HCT116 (cell line): ENCODE results near the gene ARL8B. TPM values are rescaled to one million over a fixed set of nuclear protein-coding genes. Genes with fewer than 3 reads are reported as not detected.

ENCODE experiments used
- ATAC-seq: fragments of 200-7000 bp; cut with Tn5 transposase; 2 replicates; pipeline ENCODE4 v1.9.1; 2020; ENCODE audit warnings: mild to moderate bottlenecking, moderate library complexity
- BruUV-seq: library from RNA; stranded (reverse); fragments of 400-500 nt; replicated peaks from 2 replicates; lab custom pipeline; 2021; lab: Mats Ljungman, UMichigan
- CTCF ChIA-PET: fragments of 300-600 bp; sonication (Branson Sonifier 250); formaldehyde crosslinking; loops from one replicate; lab custom pipeline; 2021; ENCODE audit warnings: antibody characterized with exemption; lab: Charles Lee
- POLR2A ChIA-PET: fragments of 300-600, 350-600 bp; sonication (Branson Sonifier 250); formaldehyde crosslinking; loops from one replicate; lab custom pipeline; 2021; ENCODE audit warnings: antibody characterized with exemption; lab: Charles Lee
- RAD21 ChIA-PET, 2 experiments: fragments of 300-600 bp; sonication (Branson Sonifier 250); formaldehyde crosslinking; loops; one replicate each; lab custom pipeline; 2023; ENCODE audit warnings: low total read pairs in 2 of 2; ENCODE audit not compliant: uncharacterized antibody in 2 of 2, unreplicated experiment in 2 of 2, low non-redundant PET in 1 of 2; lab: Charles Lee
- DNase-seq: peaks from one replicate; pipeline ENCODE4 v3.0.0-alpha.2; 2010; ENCODE audit warnings: low read depth, low spot score
- H2AFZ ChIP-seq: fragments of 200-600 bp; shearing (Covaris generic), sonication (generic); 2 replicates; pipeline ENCODE4 v1.6.1; 2017; ENCODE audit warnings: low read depth, mixed run types, mixed read lengths, antibody characterized with exemption, low read length; ENCODE audit not compliant: poor library complexity, severe bottlenecking
- H3K27ac ChIP-seq: 2 replicates; pipeline ENCODE4 v1.5.1; 2012; ENCODE audit warnings: low read depth, low read length
- H3K27me3 ChIP-seq: fragments of 200-600 bp; sonication (generic); 2 replicates; pipeline ENCODE4 v1.6.1; 2016; ENCODE audit warnings: mixed run types, low read length, mixed read lengths; ENCODE audit not compliant: insufficient read depth
- H3K36me3 ChIP-seq, 2 experiments: fragments of 200-500 bp in 1 of 2; fragments of 200-600 bp in 1 of 2; sonication (Bioruptor generic) in 1 of 2; sonication (generic) in 1 of 2; 2 replicates each; pipeline versions ENCODE4 v1.5.1 to v1.6.1; 2014 to 2016; ENCODE audit warnings: low read length in 2 of 2, inconsistent platforms in 1 of 2, mixed read lengths in 1 of 2, mixed run types in 1 of 2; ENCODE audit not compliant: insufficient read depth in 2 of 2, control insufficient read depth in 1 of 2
- H3K4me1 ChIP-seq, 2 experiments: fragments of 200-600 bp in 1 of 2; sonication (generic) in 1 of 2; 2 replicates each; pipeline versions ENCODE4 v1.5.1 to v1.6.1; 2012 to 2017; ENCODE audit warnings: low read length in 2 of 2, inconsistent platforms in 1 of 2, mild to moderate bottlenecking in 1 of 2, mixed read lengths in 1 of 2, mixed run types in 1 of 2, moderate library complexity in 1 of 2; ENCODE audit not compliant: insufficient read depth in 2 of 2, control insufficient read depth in 1 of 2
- H3K4me2 ChIP-seq: fragments of 200-600 bp; sonication (generic); 2 replicates; pipeline ENCODE4 v1.6.1; 2017; ENCODE audit warnings: mixed run types, low read length, mixed read lengths
- H3K4me3 ChIP-seq, 2 experiments: fragments of 200-600 bp in 1 of 2; sonication (generic) in 1 of 2; replicated peaks in 1 of 2; 2 replicates each; pipeline ENCODE4 v1.5.1; 2011 to 2016; ENCODE audit warnings: low read length in 2 of 2, control low read depth in 1 of 2, low read depth in 1 of 2, mild to moderate bottlenecking in 1 of 2, mixed read lengths in 1 of 2, mixed run types in 1 of 2
- H3K79me2 ChIP-seq: fragments of 200-600 bp; sonication (generic); 2 replicates; pipeline ENCODE4 v1.6.1; 2017; ENCODE audit warnings: mild to moderate bottlenecking, mixed run types, low read length, moderate library complexity, mixed read lengths; ENCODE audit not compliant: insufficient read depth
- H3K9ac ChIP-seq: fragments of 200-600 bp; sonication (generic); 2 replicates; pipeline ENCODE4 v1.6.1; 2016; ENCODE audit warnings: low read length, mixed read lengths
- H3K9me2 ChIP-seq: fragments of 200-600 bp; sonication (generic), shearing (Covaris generic); 2 replicates; pipeline ENCODE4 v1.6.1; 2017; ENCODE audit warnings: mixed run types, mild to moderate bottlenecking, moderate library complexity; ENCODE audit not compliant: insufficient read depth
- H3K9me3 ChIP-seq, 2 experiments: fragments of 200-500 bp in 1 of 2; fragments of 200-600 bp in 1 of 2; sonication (Bioruptor generic) in 1 of 2; sonication (generic) in 1 of 2; 2 replicates each; pipeline ENCODE4 v1.6.1; 2014 to 2017; ENCODE audit warnings: low read length in 2 of 2, mixed read lengths in 2 of 2, inconsistent platforms in 1 of 2, low read depth in 1 of 2, mild to moderate bottlenecking in 1 of 2, mixed run types in 1 of 2, moderate library complexity in 1 of 2; ENCODE audit not compliant: control insufficient read depth in 1 of 2, insufficient read depth in 1 of 2
- H4K20me1 ChIP-seq: fragments of 200-600 bp; sonication (generic), shearing (Covaris generic); 2 replicates; pipeline ENCODE4 v1.6.1; 2017; ENCODE audit warnings: mixed run types, mild to moderate bottlenecking, moderate library complexity; ENCODE audit not compliant: insufficient read depth
- CBX3 ChIP-seq: IDR thresholded peaks from 2 replicates; pipeline ENCODE4 v1.6.1; 2012; ENCODE audit warnings: low read depth
- CEBPB ChIP-seq: IDR thresholded peaks from 2 replicates; pipeline ENCODE4 v1.6.1; 2012; ENCODE audit warnings: low read depth
- EGR1 ChIP-seq: IDR thresholded peaks from 2 replicates; pipeline ENCODE4 v1.6.1; 2012; ENCODE audit warnings: low read depth
- ELF1 ChIP-seq: IDR thresholded peaks from 2 replicates; pipeline ENCODE4 v1.6.1; 2012; ENCODE audit warnings: low read depth, borderline replicate concordance
- EZH2 ChIP-seq: fragments of 200-600 bp; sonication (generic); IDR thresholded peaks from 2 replicates; pipeline ENCODE4 v1.6.1; 2017; ENCODE audit warnings: antibody characterized with exemption, mixed run types
- EZH2phosphoT487 ChIP-seq: fragments of 200-600 bp; IDR thresholded peaks from 2 replicates; pipeline ENCODE4 v1.6.1; 2018; ENCODE audit warnings: antibody characterized with exemption, borderline replicate concordance
- FOSL1 ChIP-seq: IDR thresholded peaks from 2 replicates; pipeline ENCODE4 v1.6.1; 2012; ENCODE audit warnings: low read depth
- JUND ChIP-seq: IDR thresholded peaks from 2 replicates; pipeline ENCODE4 v1.6.1; 2012
- POLR2A ChIP-seq: IDR thresholded peaks from 2 replicates; pipeline ENCODE4 v1.7.0; 2011; ENCODE audit warnings: borderline replicate concordance; ENCODE audit not compliant: insufficient read depth, insufficient read length; ENCODE audit errors: extremely low read depth
- RAD21 ChIP-seq: IDR thresholded peaks from 2 replicates; pipeline ENCODE4 v1.6.1; 2012; ENCODE audit warnings: low read depth, mild to moderate bottlenecking
- SRF ChIP-seq: IDR thresholded peaks from 2 replicates; pipeline ENCODE4 v1.6.1; 2012; ENCODE audit warnings: low read depth
- TCF7L2 ChIP-seq: IDR thresholded peaks from 2 replicates; pipeline ENCODE4 v1.7.0; 2011; ENCODE audit warnings: borderline replicate concordance, inconsistent platforms; ENCODE audit not compliant: insufficient read depth, insufficient read length; ENCODE audit errors: extremely low read depth
- YY1 ChIP-seq: IDR thresholded peaks from 2 replicates; pipeline ENCODE4 v1.6.1; 2011; ENCODE audit warnings: low read length, low read depth, moderate library complexity, mild to moderate bottlenecking; ENCODE audit not compliant: insufficient replicate concordance; ENCODE audit errors: extremely low read depth
- ZFX ChIP-seq: fragments of 450-650 bp; IDR thresholded peaks from 2 replicates; pipeline ENCODE4 v1.6.1; 2017
- intact Hi-C: fragments of 100-400 bp; cut with micrococcal nuclease; formaldehyde crosslinking; loops from 2 replicates; pipeline ENCODE4 v1.10.0; 2022
- total RNA-seq: library from RNA; stranded (reverse); gene quantifications from one replicate; pipeline ENCODE4 v1.2.1, GENCODE V29; 2021; ENCODE audit not compliant: unreplicated experiment
- TF ChIP-seq, protein P1 (sequence below): IDR thresholded peaks from 2 replicates; pipeline ENCODE4 v1.6.1; 2012
- TF ChIP-seq, protein P2 (sequence below): IDR thresholded peaks from 2 replicates; pipeline ENCODE4 v1.6.1; 2011; ENCODE audit warnings: mild to moderate bottlenecking, low read length, moderate library complexity; ENCODE audit not compliant: insufficient replicate concordance; ENCODE audit errors: extremely low read depth
- TF ChIP-seq, protein P3 (sequence below): IDR thresholded peaks from 2 replicates; pipeline ENCODE4 v1.6.1; 2012; ENCODE audit warnings: low read depth
- TF ChIP-seq, protein P4 (sequence below): IDR thresholded peaks from 2 replicates; pipeline ENCODE4 v1.6.1; 2012

ARL8B gene
- total RNA-seq, 1 experiment from 2014 or later: 38.1 TPM

DNA sequence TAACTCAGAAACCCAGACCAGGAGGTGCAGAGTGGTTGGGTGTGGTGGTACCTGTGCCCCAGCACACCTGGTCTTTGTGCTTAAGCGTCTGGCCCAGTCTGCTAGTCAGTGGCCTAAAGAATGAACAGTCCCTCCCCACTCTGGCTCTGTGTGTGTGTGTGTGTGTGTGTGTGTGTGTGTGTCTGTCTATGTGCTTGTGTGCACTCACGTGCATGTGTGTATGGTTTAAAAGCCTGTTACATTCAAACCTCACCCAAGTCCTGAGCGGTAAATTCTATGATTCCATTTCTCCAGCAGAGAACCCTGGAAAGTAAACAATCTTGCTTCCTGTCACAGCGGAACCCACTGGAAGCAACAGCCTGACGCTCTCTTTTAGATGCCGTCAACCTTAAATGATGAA lies 99.6 kb downstream of the ARL8B start:
- Histone ChIP-seq H3K36me3 (peaks cover under 1 to 4% of the 10 kb centered on the region in 2 experiments; a peak in 1 of 4 replicates), H3K4me1 (no peaks in the 10 kb centered on the region), H3K9me3 (no peaks in the 10 kb centered on the region), H3K9ac (no peak overlapping the region), H3K4me2 (no peak overlapping the region), H3K79me2 (no peaks in the 10 kb centered on the region), H3K4me3 (no peak overlapping the region), H4K20me1 (no peaks in the 10 kb centered on the region), H3K27me3 (no peaks in the 10 kb centered on the region), H3K27ac (no peak overlapping the region), H2AFZ (no peak overlapping the region), H3K9me2 (no peaks in the 10 kb centered on the region)
- ChIA-PET POLR2A (no interaction called here), CTCF (no interaction called here), RAD21 (no interaction called here)
- intact Hi-C loops: loop anchor here (10.0 kb wide), 1 partner anchor 567 kb away; no protein-coding TSS in a partner anchor
- no peak for TF ChIP-seq ZFX
- no peak for TF ChIP-seq SRF
- no peak for TF ChIP-seq EZH2
- no peak for TF ChIP-seq EGR1
- no peak for TF ChIP-seq CEBPB
- no peak for TF ChIP-seq CBX3
- no peak for TF ChIP-seq ELF1
- no peak for TF ChIP-seq FOSL1
- TF ChIP-seq, protein P1, sequence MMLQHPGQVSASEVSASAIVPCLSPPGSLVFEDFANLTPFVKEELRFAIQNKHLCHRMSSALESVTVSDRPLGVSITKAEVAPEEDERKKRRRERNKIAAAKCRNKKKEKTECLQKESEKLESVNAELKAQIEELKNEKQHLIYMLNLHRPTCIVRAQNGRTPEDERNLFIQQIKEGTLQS: no peak
- TF ChIP-seq TCF7L2: no peak
- TF ChIP-seq, protein P2, sequence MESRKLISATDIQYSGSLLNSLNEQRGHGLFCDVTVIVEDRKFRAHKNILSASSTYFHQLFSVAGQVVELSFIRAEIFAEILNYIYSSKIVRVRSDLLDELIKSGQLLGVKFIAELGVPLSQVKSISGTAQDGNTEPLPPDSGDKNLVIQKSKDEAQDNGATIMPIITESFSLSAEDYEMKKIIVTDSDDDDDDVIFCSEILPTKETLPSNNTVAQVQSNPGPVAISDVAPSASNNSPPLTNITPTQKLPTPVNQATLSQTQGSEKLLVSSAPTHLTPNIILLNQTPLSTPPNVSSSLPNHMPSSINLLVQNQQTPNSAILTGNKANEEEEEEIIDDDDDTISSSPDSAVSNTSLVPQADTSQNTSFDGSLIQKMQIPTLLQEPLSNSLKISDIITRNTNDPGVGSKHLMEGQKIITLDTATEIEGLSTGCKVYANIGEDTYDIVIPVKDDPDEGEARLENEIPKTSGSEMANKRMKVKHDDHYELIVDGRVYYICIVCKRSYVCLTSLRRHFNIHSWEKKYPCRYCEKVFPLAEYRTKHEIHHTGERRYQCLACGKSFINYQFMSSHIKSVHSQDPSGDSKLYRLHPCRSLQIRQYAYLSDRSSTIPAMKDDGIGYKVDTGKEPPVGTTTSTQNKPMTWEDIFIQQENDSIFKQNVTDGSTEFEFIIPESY: no peak
- TF ChIP-seq POLR2A: no peak
- TF ChIP-seq EZH2phosphoT487: no peak
- TF ChIP-seq, protein P3, sequence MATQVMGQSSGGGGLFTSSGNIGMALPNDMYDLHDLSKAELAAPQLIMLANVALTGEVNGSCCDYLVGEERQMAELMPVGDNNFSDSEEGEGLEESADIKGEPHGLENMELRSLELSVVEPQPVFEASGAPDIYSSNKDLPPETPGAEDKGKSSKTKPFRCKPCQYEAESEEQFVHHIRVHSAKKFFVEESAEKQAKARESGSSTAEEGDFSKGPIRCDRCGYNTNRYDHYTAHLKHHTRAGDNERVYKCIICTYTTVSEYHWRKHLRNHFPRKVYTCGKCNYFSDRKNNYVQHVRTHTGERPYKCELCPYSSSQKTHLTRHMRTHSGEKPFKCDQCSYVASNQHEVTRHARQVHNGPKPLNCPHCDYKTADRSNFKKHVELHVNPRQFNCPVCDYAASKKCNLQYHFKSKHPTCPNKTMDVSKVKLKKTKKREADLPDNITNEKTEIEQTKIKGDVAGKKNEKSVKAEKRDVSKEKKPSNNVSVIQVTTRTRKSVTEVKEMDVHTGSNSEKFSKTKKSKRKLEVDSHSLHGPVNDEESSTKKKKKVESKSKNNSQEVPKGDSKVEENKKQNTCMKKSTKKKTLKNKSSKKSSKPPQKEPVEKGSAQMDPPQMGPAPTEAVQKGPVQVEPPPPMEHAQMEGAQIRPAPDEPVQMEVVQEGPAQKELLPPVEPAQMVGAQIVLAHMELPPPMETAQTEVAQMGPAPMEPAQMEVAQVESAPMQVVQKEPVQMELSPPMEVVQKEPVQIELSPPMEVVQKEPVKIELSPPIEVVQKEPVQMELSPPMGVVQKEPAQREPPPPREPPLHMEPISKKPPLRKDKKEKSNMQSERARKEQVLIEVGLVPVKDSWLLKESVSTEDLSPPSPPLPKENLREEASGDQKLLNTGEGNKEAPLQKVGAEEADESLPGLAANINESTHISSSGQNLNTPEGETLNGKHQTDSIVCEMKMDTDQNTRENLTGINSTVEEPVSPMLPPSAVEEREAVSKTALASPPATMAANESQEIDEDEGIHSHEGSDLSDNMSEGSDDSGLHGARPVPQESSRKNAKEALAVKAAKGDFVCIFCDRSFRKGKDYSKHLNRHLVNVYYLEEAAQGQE: no peak
- TF ChIP-seq YY1: no peak
- TF ChIP-seq JUND: no peak
- TF ChIP-seq RAD21: no peak
- TF ChIP-seq, protein P4, sequence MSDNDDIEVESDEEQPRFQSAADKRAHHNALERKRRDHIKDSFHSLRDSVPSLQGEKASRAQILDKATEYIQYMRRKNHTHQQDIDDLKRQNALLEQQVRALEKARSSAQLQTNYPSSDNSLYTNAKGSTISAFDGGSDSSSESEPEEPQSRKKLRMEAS: no peak
- BruUV-seq: no TSS peak
- ATAC-seq: no peak
- DNase-seq: no peak
